Measurements from ENCODE around the gene RTCA. TPM values are rescaled to one million over a fixed set of nuclear protein-coding genes. Genes with fewer than 3 reads are reported as not detected.

RTCA gene
- total RNA-seq, 1 experiment from 2014 or later = 33.6 TPM

GRCh38 chr1:100290291-100290690, 24.3 kb downstream of the RTCA start:
- no peak overlapping the region for H2AFZ ChIP-seq (ENCODE audit: low read length)
- no peaks in the 10 kb centered on the region for H3K9me3 Mint-ChIP-seq
- no peaks in the 10 kb centered on the region for H3K9me3 ChIP-seq (ENCODE audit: control insufficient read depth, low read depth, low read length)
- H3K27me3 Mint-ChIP-seq (ENCODE audit: low read depth) = no peaks in the 10 kb centered on the region
- H3K4me1 Mint-ChIP-seq = peaks cover 0 to 2% of the 10 kb centered on the region in 2 experiments; a peak in 1 of 4 replicates
- no peak overlapping the region for H2BK120ac ChIP-seq (ENCODE audit: low read depth, low read length, poor library complexity, severe bottlenecking)
- no peak overlapping the region for H3K4me2 ChIP-seq (ENCODE audit: insufficient read depth, insufficient read length, low read length)
- no peak for DNase-seq
- no peak overlapping the region for H2BK15ac ChIP-seq (ENCODE audit: low read depth, low read length)
- no CpG with 5 or more reads among the region's 2 CpGs for WGBS (ENCODE audit: extremely low coverage, insufficient read length, low lambda C conversion rate)
- no peak overlapping the region for H3K4ac ChIP-seq (ENCODE audit: low read depth, low read length)
- no peak overlapping the region for H3T11ph ChIP-seq (ENCODE audit: low read length)
- H2BK20ac ChIP-seq (ENCODE audit: low read depth, low read length, poor library complexity, severe bottlenecking) = no peak overlapping the region
- no peak overlapping the region for H2BK12ac ChIP-seq (ENCODE audit: insufficient read length, low read depth, low read length)
- H3K9ac ChIP-seq (ENCODE audit: extremely low read depth, insufficient read length, low read length) = no peak overlapping the region
- no peaks in the 10 kb centered on the region for H4K20me1 ChIP-seq (ENCODE audit: control insufficient read depth, insufficient read depth, insufficient read length)
- H2BK5ac ChIP-seq (ENCODE audit: insufficient read length, low read length) = no peak overlapping the region
- H3K79me2 ChIP-seq (ENCODE audit: insufficient read depth, low read length) = no peaks in the 10 kb centered on the region
- no peaks in the 10 kb centered on the region for H3K23me2 ChIP-seq (ENCODE audit: insufficient read length, low read depth, low read length, poor library complexity, severe bottlenecking)
- H4K8ac ChIP-seq (replicated peaks; ENCODE audit: insufficient read length, low read depth, low read length) = no peak overlapping the region
- no peak overlapping the region for H4K91ac ChIP-seq (ENCODE audit: insufficient read length, low read depth, low read length)
- H3K56ac ChIP-seq (ENCODE audit: insufficient read length, low read depth, low read length) = no peak overlapping the region
- H3K27ac ChIP-seq (ENCODE audit: insufficient read length, low read depth, low read length) = no peak overlapping the region
- peaks cover 12 to 57% (median 34%) of the 10 kb centered on the region in 3 experiments for H3K36me3 Mint-ChIP-seq (ENCODE audit: insufficient read depth in 1 of 3, low read depth in 3 of 3)
- no peaks in the 10 kb centered on the region for H3K4me1 ChIP-seq (ENCODE audit: insufficient read depth, low read length)
- no peak overlapping the region for H3K27ac Mint-ChIP-seq
- no peaks in the 10 kb centered on the region for H3K79me1 ChIP-seq (ENCODE audit: insufficient read depth, low read depth, low read length, poor library complexity, severe bottlenecking)
- H3K27me3 ChIP-seq (ENCODE audit: insufficient read depth, low read length) = no peaks in the 10 kb centered on the region
- no peak overlapping the region for H3K14ac ChIP-seq (ENCODE audit: insufficient read depth, low read length)
- no peak overlapping the region for H3K4me3 Mint-ChIP-seq
- H3K23ac ChIP-seq (ENCODE audit: insufficient read length, low read depth, low read length) = no peak overlapping the region
- no peak for TF ChIP-seq CTCF (conservative IDR thresholded peaks at IDR 0.05)
- no peak overlapping the region for H2AK5ac ChIP-seq (ENCODE audit: insufficient read length, low read length)
- H3K18ac ChIP-seq (ENCODE audit: insufficient read length, low read depth, low read length) = no peak overlapping the region
- H4K5ac ChIP-seq (ENCODE audit: insufficient read length, low read depth, low read length) = no peak overlapping the region
